HEK293 (cell line): ENCODE data around the gene GMDS.
A peak's percentile ranks its signal among the peaks of the same experiment; 100 is the strongest.

ENCODE experiments used
- FEZF1 ChIP-seq: fragments of 450-650 bp; formaldehyde crosslinking; IDR thresholded peaks from 2 replicates; pipeline ENCODE4 v1.5.1; 2016; ENCODE audit warnings: missing biosample characterization, missing genetic modification characterization
- GLIS2 ChIP-seq: fragments of 450-650 bp; formaldehyde crosslinking; IDR thresholded peaks from 2 replicates; pipeline ENCODE4 v1.5.1; 2016; ENCODE audit warnings: missing biosample characterization, missing genetic modification characterization
- HIC1 ChIP-seq: fragments of 450-650 bp; formaldehyde crosslinking; IDR thresholded peaks from 2 replicates; pipeline ENCODE4 v1.5.1; 2016; ENCODE audit warnings: missing biosample characterization, missing genetic modification characterization
- KLF9 ChIP-seq: fragments of 450-650 bp; formaldehyde crosslinking; IDR thresholded peaks from 2 replicates; pipeline ENCODE4 v1.5.1; 2016; ENCODE audit warnings: missing biosample characterization, missing genetic modification characterization, low read depth
- OSR2 ChIP-seq: fragments of 450-650 bp; formaldehyde crosslinking; IDR thresholded peaks from 2 replicates; pipeline ENCODE4 v1.5.1; 2016; ENCODE audit warnings: missing biosample characterization, missing genetic modification characterization
- PRDM10 ChIP-seq: fragments of 450-650 bp; formaldehyde crosslinking; IDR thresholded peaks from 2 replicates; pipeline ENCODE4 v1.5.1; 2016; ENCODE audit warnings: missing biosample characterization, missing genetic modification characterization
- PRDM4 ChIP-seq: fragments of 450-650 bp; formaldehyde crosslinking; IDR thresholded peaks from 2 replicates; pipeline ENCODE4 v1.5.1; 2017; ENCODE audit warnings: missing biosample characterization, missing genetic modification characterization
- SP3 ChIP-seq: fragments of 450-650 bp; formaldehyde crosslinking; IDR thresholded peaks from 2 replicates; pipeline ENCODE4 v1.5.1; 2016; ENCODE audit warnings: missing biosample characterization, missing genetic modification characterization
- ZBTB10 ChIP-seq: fragments of 450-650 bp; formaldehyde crosslinking; IDR thresholded peaks from 2 replicates; pipeline ENCODE4 v1.5.1; 2016; ENCODE audit warnings: missing biosample characterization, missing genetic modification characterization
- ZBTB21 ChIP-seq: fragments of 450-650 bp; formaldehyde crosslinking; IDR thresholded peaks from 2 replicates; pipeline ENCODE4 v1.5.1; 2017; ENCODE audit warnings: missing biosample characterization, missing genetic modification characterization
- ZBTB48 ChIP-seq: fragments of 450-650 bp; formaldehyde crosslinking; IDR thresholded peaks from 2 replicates; pipeline ENCODE4 v1.5.1; 2016; ENCODE audit warnings: missing biosample characterization, missing genetic modification characterization
- ZFP3 ChIP-seq: fragments of 450-650 bp; formaldehyde crosslinking; IDR thresholded peaks from 2 replicates; pipeline ENCODE4 v1.5.1; 2016; ENCODE audit warnings: low read depth, missing biosample characterization, missing genetic modification characterization
- ZNF248 ChIP-seq: fragments of 450-650 bp; formaldehyde crosslinking; IDR thresholded peaks from 2 replicates; pipeline ENCODE4 v1.5.1; 2017; ENCODE audit warnings: missing biosample characterization, missing genetic modification characterization
- ZNF280C ChIP-seq: fragments of 450-650 bp; formaldehyde crosslinking; IDR thresholded peaks from 2 replicates; pipeline ENCODE4 v1.5.1; 2016; ENCODE audit warnings: missing biosample characterization, missing genetic modification characterization
- ZNF292 ChIP-seq: fragments of 450-650 bp; formaldehyde crosslinking; IDR thresholded peaks from 2 replicates; pipeline ENCODE4 v1.5.1; 2016; ENCODE audit warnings: low read depth, missing biosample characterization, missing genetic modification characterization, borderline replicate concordance
- ZNF366 ChIP-seq: fragments of 450-650 bp; formaldehyde crosslinking; conservative IDR thresholded peaks from 2 replicates; pipeline ENCODE4 v1.5.1; 2016; ENCODE audit warnings: missing biosample characterization, missing genetic modification characterization
- ZNF394 ChIP-seq: fragments of 450-650 bp; formaldehyde crosslinking; IDR thresholded peaks from 2 replicates; pipeline ENCODE4 v1.5.1; 2016; ENCODE audit warnings: missing biosample characterization, missing genetic modification characterization, mild to moderate bottlenecking, moderate library complexity, borderline replicate concordance
- ZNF423 ChIP-seq: fragments of 450-650 bp; formaldehyde crosslinking; IDR thresholded peaks from 2 replicates; pipeline ENCODE4 v1.5.1; 2016; ENCODE audit warnings: missing biosample characterization, missing genetic modification characterization
- ZNF544 ChIP-seq: fragments of 450-650 bp; formaldehyde crosslinking; IDR thresholded peaks from 2 replicates; pipeline ENCODE4 v1.5.0; 2017; ENCODE audit warnings: missing biosample characterization, missing genetic modification characterization
- ZNF600 ChIP-seq: fragments of 450-650 bp; formaldehyde crosslinking; IDR thresholded peaks from 2 replicates; pipeline ENCODE4 v1.5.1; 2016; ENCODE audit warnings: missing biosample characterization, missing genetic modification characterization
- ZNF610 ChIP-seq: fragments of 450-650 bp; formaldehyde crosslinking; IDR thresholded peaks from 2 replicates; pipeline ENCODE4 v1.5.1; 2016; ENCODE audit warnings: missing biosample characterization, missing genetic modification characterization, borderline replicate concordance
- ZNF692 ChIP-seq: fragments of 450-650 bp; formaldehyde crosslinking; IDR thresholded peaks from 2 replicates; pipeline ENCODE4 v1.5.1; 2016; ENCODE audit warnings: missing biosample characterization, missing genetic modification characterization
- ZSCAN30 ChIP-seq: fragments of 450-650 bp; IDR thresholded peaks from 2 replicates; pipeline ENCODE4 v1.5.1; 2018; ENCODE audit warnings: missing biosample characterization, mild to moderate bottlenecking, missing genetic modification characterization, moderate library complexity

GMDS gene

GRCh38 chr6:1624058-1624850, 621.2 kb downstream of the GMDS start (continued):
- TF ChIP-seq ZNF423 (no peak), PRDM4 (tag by site-specific recombination) (0 out of 2 replicates have a peak, but pooled peaks have one; percentile 21), SP3 (tag by site-specific recombination) (peak; percentile 59), ZBTB10 (tag by site-specific recombination) (peak; percentile 56; the same call in 1 of the 2 replicates), ZNF366 (tag by site-specific recombination) (0 out of 2 replicates have a peak, but pooled peaks have one; percentile 40), ZBTB48 (tag by site-specific recombination) (peak; percentile 56), ZBTB21 (tag by site-specific recombination) (0 out of 2 replicates have a peak, but pooled peaks have one; percentile 15), ZSCAN30 (tag by site-specific recombination) (no peak), GLIS2 (tag by site-specific recombination) (peak; percentile 81), ZNF248 (tag by site-specific recombination) (no peak), ZNF692 (tag by site-specific recombination) (0 out of 2 replicates have a peak, but pooled peaks have one; percentile 11), ZNF600 (tag by site-specific recombination) (peak; percentile 89), ZNF292 (no peak), ZFP3 (tag by site-specific recombination) (no peak), ZNF544 (no peak), ZNF280C (tag by site-specific recombination) (no peak), HIC1 (tag by site-specific recombination) (no peak), PRDM10 (peak; percentile 86), OSR2 (tag by site-specific recombination) (peak; percentile 71), FEZF1 (no peak), KLF9 (tag by site-specific recombination) (peak; percentile 48; the same call in 1 of the 2 replicates), ZNF394 (tag by site-specific recombination) (0 out of 2 replicates have a peak, but pooled peaks have one; percentile 32), ZNF610 (tag by site-specific recombination) (no peak; the same call in 1 of the 2 replicates)
